ENCODE measurements around the gene TNNI3. TPM values are rescaled to one million over a fixed set of nuclear protein-coding genes. Genes with fewer than 3 reads are reported as not detected.

The TNNI3 gene
- total RNA-seq, 2 experiments from 2014 or later = 2.6 TPM; not detected in 1

GRCh38 chr19:55137915-55138314, 19.6 kb downstream of the TNNI3 start:
- no peak overlapping the region for H3K4me3 ChIP-seq (ENCODE audit: low read depth, low read length, poor library complexity, severe bottlenecking)
- DNase-seq (ENCODE audit: low spot score) = no peak
- no peaks in the 10 kb centered on the region for H3K9me2 ChIP-seq (ENCODE audit: insufficient read depth, low read length)
- CTCF ChIA-PET (ENCODE audit: unreplicated experiment) = no interaction called here
- H3K9me3 ChIP-seq (ENCODE audit: low read length) = no peaks in the 10 kb centered on the region
- intact Hi-C loops (cut with micrococcal nuclease; ENCODE audit: unreplicated experiment) = no loop called here
- BruUV-seq (replicated peaks) = no TSS peak
- POLR2A ChIA-PET = no interaction called here
- H4K20me1 ChIP-seq (ENCODE audit: insufficient read depth, low read length) = no peaks in the 10 kb centered on the region
- no peak overlapping the region for H2AFZ ChIP-seq (ENCODE audit: low read length)
- H3K36me3 ChIP-seq (ENCODE audit: insufficient read depth, low read length) = no peaks in the 10 kb centered on the region
- TF ChIP-seq EZH2phosphoT487 (IDR thresholded peaks at IDR 0.05; ENCODE audit: borderline replicate concordance, low read depth, low read length) = no peak
- TF ChIP-seq, protein P1, sequence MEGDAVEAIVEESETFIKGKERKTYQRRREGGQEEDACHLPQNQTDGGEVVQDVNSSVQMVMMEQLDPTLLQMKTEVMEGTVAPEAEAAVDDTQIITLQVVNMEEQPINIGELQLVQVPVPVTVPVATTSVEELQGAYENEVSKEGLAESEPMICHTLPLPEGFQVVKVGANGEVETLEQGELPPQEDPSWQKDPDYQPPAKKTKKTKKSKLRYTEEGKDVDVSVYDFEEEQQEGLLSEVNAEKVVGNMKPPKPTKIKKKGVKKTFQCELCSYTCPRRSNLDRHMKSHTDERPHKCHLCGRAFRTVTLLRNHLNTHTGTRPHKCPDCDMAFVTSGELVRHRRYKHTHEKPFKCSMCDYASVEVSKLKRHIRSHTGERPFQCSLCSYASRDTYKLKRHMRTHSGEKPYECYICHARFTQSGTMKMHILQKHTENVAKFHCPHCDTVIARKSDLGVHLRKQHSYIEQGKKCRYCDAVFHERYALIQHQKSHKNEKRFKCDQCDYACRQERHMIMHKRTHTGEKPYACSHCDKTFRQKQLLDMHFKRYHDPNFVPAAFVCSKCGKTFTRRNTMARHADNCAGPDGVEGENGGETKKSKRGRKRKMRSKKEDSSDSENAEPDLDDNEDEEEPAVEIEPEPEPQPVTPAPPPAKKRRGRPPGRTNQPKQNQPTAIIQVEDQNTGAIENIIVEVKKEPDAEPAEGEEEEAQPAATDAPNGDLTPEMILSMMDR (conservative IDR thresholded peaks at IDR 0.05; ENCODE audit: low read length) = no peak
- no peak overlapping the region for H3K27ac ChIP-seq (ENCODE audit: low read depth, low read length, poor library complexity, severe bottlenecking)
- H3K4me2 ChIP-seq (ENCODE audit: low read length) = no peak overlapping the region
- H3K79me2 ChIP-seq (ENCODE audit: insufficient read depth, low read depth, low read length) = no peaks in the 10 kb centered on the region
- peaks cover 45% of the 10 kb centered on the region for H3K4me1 ChIP-seq (ENCODE audit: insufficient read depth, low read length, poor library complexity, severe bottlenecking)

DNA sequence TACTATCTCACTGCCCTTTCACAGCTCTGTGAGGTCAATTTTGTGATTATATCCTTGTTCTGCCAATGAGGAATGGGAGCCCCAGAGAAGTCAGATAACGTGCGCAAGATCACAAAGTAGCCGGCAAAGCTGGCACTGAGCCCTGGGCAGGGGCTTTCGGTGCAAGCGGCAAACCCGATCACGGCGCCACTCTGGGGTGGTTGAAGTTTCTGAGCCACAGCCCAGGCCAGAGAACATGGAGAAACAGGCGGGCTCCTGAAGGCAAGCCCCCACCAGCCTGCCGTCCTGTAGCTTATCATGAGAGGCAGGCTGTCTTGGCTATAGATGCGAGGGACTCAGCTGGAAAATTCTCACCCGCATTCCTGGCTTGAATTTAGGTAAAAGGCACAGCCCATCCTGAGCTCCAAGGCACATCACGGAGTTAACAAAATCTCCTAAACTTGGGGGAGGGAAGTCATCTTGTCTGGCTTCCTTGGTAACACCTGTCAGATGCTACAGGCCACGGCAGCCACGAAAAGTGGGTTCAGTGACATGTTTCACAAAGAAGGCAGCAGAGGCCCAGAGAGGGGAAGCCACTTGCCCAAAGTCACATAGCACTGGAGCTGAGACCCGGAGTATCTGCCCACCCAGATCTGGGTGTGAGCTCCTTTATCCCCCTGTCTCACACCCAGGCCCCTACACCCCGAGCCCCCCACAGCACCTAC, 21.0 kb downstream of the TNNI3 start:
- no peaks in the 10 kb centered on the region for H3K9me3 ChIP-seq (ENCODE audit: low read length)
- H3K4me2 ChIP-seq (ENCODE audit: low read length) = no peak overlapping the region
- H3K4me3 ChIP-seq (ENCODE audit: low read depth, low read length, poor library complexity, severe bottlenecking) = no peak overlapping the region
- intact Hi-C loops (cut with micrococcal nuclease; ENCODE audit: unreplicated experiment) = no loop called here
- BruUV-seq (replicated peaks) = no TSS peak
- no peaks in the 10 kb centered on the region for H3K36me3 ChIP-seq (ENCODE audit: insufficient read depth, low read length)
- no peaks in the 10 kb centered on the region for H3K79me2 ChIP-seq (ENCODE audit: insufficient read depth, low read depth, low read length)
- ChIA-PET POLR2A (interaction anchor here (0.6 kb wide), 1 partner anchor 267 kb away, joined by 3 read pairs; no protein-coding TSS in a partner anchor), CTCF (ENCODE audit: unreplicated experiment) (interaction anchor here (0.6 kb wide), 1 partner anchor 62 kb away, joined by 3 read pairs; no protein-coding TSS in a partner anchor)
- no peak overlapping the region for H3K27ac ChIP-seq (ENCODE audit: low read depth, low read length, poor library complexity, severe bottlenecking)
- peaks cover 49% of the 10 kb centered on the region for H3K4me1 ChIP-seq (ENCODE audit: insufficient read depth, low read length, poor library complexity, severe bottlenecking)
- DNase-seq (ENCODE audit: low spot score) = no peak
- H3K9me2 ChIP-seq (ENCODE audit: insufficient read depth, low read length) = no peaks in the 10 kb centered on the region
- no peaks in the 10 kb centered on the region for H4K20me1 ChIP-seq (ENCODE audit: insufficient read depth, low read length)
- H2AFZ ChIP-seq (ENCODE audit: low read length) = no peak overlapping the region
- TF ChIP-seq, protein P1 (conservative IDR thresholded peaks at IDR 0.05; ENCODE audit: low read length) = no peak
- no peak for TF ChIP-seq EZH2phosphoT487 (IDR thresholded peaks at IDR 0.05; ENCODE audit: borderline replicate concordance, low read depth, low read length)

- Histone ChIP-seq H3K27ac (ENCODE audit: low read depth, low read length, poor library complexity, severe bottlenecking) (peak overlapping the region; percentile 52), H2AFZ (ENCODE audit: low read length) (no peak overlapping the region; the same call in 1 of the 2 replicates), H4K20me1 (ENCODE audit: insufficient read depth, low read length) (no peaks in the 10 kb centered on the region), H3K4me1 (ENCODE audit: insufficient read depth, low read length, poor library complexity, severe bottlenecking) (peaks cover 47% of the 10 kb centered on the region), H3K9me3 (ENCODE audit: low read length) (no peaks in the 10 kb centered on the region), H3K4me3 (ENCODE audit: low read depth, low read length, poor library complexity, severe bottlenecking) (no peak overlapping the region), H3K79me2 (ENCODE audit: insufficient read depth, low read depth, low read length) (no peaks in the 10 kb centered on the region), H3K36me3 (ENCODE audit: insufficient read depth, low read length) (no peaks in the 10 kb centered on the region), H3K9me2 (ENCODE audit: insufficient read depth, low read length) (no peaks in the 10 kb centered on the region), H3K4me2 (ENCODE audit: low read length) (peak overlapping the region; percentile 45)
- intact Hi-C loops (cut with micrococcal nuclease; ENCODE audit: unreplicated experiment) = loop anchor here (1.0 kb wide), 1 partner anchor 21 kb away; no protein-coding TSS in a partner anchor
- DNase-seq (ENCODE audit: low spot score) = peak; percentile 31
- ChIA-PET POLR2A (no interaction called here), CTCF (ENCODE audit: unreplicated experiment) (no interaction called here)
- no TSS peak for BruUV-seq (replicated peaks)
- TF ChIP-seq EZH2phosphoT487 (IDR thresholded peaks at IDR 0.05; ENCODE audit: borderline replicate concordance, low read depth, low read length) = no peak
- TF ChIP-seq, protein P1 (conservative IDR thresholded peaks at IDR 0.05; ENCODE audit: low read length) = no peak
Measured at GRCh38 chr19:55134736-55135135, 22.8 kb downstream of the TNNI3 start.

Data from OCI-LY7 (cell line).